Uterus (tissue), 4 donors: ENCODE data around the gene KLHL21. TPM values are rescaled to one million over a fixed set of nuclear protein-coding genes. Genes with fewer than 3 reads are reported as not detected.
A peak's percentile ranks its signal among the peaks of the same experiment; 100 is the strongest.

Experiments used
- DNase-seq, 2 donors: peaks; one replicate each; pipeline ENCODE4 v3.0.0-alpha.2; 2019 to 2020
- H3K27ac ChIP-seq, 2 donors: fragments of 200-600 bp; sonication (generic); 1 replicate in 1 of 2; 2 replicates in 1 of 2; pipeline ENCODE4 v1.5.1; 2016 to 2018
- H3K27me3 ChIP-seq, 2 donors: fragments of 200-600 bp; sonication (generic); one replicate each; pipeline ENCODE4 v1.5.1; 2018 to 2019; ENCODE audit warnings: control low read depth in 1 of 2
- H3K36me3 ChIP-seq, 2 donors: fragments of 200-600 bp; sonication (generic); one replicate each; pipeline ENCODE4 v1.5.1; 2019; ENCODE audit warnings: control low read depth in 1 of 2
- H3K4me1 ChIP-seq, 2 donors: fragments of 200-600 bp; sonication (generic); one replicate each; pipeline ENCODE4 v1.5.1; 2018 to 2019; ENCODE audit warnings: control low read depth in 1 of 2
- H3K4me3 ChIP-seq, 2 donors: fragments of 200-600 bp; sonication (generic); 1 replicate in 1 of 2; 2 replicates in 1 of 2; pipeline ENCODE4 v1.5.1; 2018 to 2019; ENCODE audit warnings: mild to moderate bottlenecking in 1 of 2
- H3K9me3 ChIP-seq, 2 donors: fragments of 200-600 bp; sonication (generic); one replicate each; pipeline ENCODE4 v1.5.1; 2019; ENCODE audit warnings: control low read depth in 1 of 2
- CTCF ChIP-seq, 4 experiments: fragments of 200-600 bp in 2 of 4; fragments of 450-650 bp in 2 of 4; sonication (generic) in 2 of 4; IDR thresholded peaks; one replicate each; pipeline ENCODE4 v1.5.1; 2016 to 2019; ENCODE audit warnings: antibody characterized with exemption in 4 of 4, mild to moderate bottlenecking in 2 of 4, moderate library complexity in 1 of 4
- POLR2A ChIP-seq, 2 donors: fragments of 450-650 bp; IDR thresholded peaks; one replicate each; pipeline ENCODE4 v1.6.1; 2016; ENCODE audit warnings: antibody characterized with exemption in 2 of 2, mild to moderate bottlenecking in 1 of 2, moderate library complexity in 1 of 2
- intact Hi-C: fragments of 100-400 bp; cut with DNase I; formaldehyde crosslinking; loops from one replicate; pipeline ENCODE4 v1.15.1; 2023; ENCODE audit warnings: low total_unique reads
- total RNA-seq, 4 donors: library from RNA; depleted of rRNA in 3 of 4; stranded (reverse); fragments of >200 nt in 3 of 4; gene quantifications; one replicate each; pipeline versions ENCODE4 v1.1.0 to v1.2.4, GENCODE V29; 2014 to 2023
- donor health status: DM: yes; HTN: yes; CAD: no.

KLHL21 gene
- total RNA-seq, 4 donors from 2014 or later = 17.4 to 31.1 (median 20.6) TPM

DNA sequence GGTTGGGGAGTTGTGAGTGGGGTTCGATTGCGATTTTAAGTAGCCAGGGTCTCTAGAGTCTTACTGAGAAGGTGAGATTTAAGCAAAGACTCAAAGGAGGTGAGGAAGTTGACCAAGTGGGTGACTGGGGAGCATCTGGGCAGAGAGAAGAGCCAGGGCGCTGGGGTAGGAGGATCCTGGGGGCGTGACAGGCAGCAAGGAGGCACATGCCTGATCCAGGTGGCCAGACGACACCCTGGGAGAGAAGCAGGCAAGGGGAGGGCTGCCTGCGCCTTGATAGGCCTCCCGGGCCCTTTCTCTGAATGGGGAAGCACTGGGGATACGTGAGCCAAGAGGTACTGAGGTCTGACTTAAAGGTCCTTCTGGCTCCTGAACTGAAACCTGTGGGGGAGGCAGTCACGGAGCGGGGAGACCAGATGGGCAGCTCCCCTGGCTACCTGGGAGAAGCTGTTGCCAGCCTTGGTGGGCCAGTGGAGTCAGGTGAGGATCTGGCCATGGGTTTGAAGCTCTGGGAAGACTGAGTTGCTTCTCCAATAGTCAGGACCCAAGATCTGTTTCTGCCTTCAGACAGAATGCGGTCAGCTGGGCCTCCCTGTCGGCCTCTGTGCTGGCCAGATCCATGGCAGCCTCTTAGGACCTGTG, 17.5 kb downstream of the KLHL21 start:
- peaks cover 0 to 9% of the 10 kb centered on the region in 2 donors for H3K4me1 ChIP-seq
- no peaks in the 10 kb centered on the region for H3K27me3 ChIP-seq
- no peaks in the 10 kb centered on the region for H3K9me3 ChIP-seq
- intact Hi-C loops = no loop called here
- no peak overlapping the region for H3K27ac ChIP-seq
- no peak for DNase-seq
- H3K36me3 ChIP-seq = no peaks in the 10 kb centered on the region
- no peak overlapping the region for H3K4me3 ChIP-seq
- no peak for TF ChIP-seq POLR2A (IDR thresholded peaks at IDR 0.05)

DNA sequence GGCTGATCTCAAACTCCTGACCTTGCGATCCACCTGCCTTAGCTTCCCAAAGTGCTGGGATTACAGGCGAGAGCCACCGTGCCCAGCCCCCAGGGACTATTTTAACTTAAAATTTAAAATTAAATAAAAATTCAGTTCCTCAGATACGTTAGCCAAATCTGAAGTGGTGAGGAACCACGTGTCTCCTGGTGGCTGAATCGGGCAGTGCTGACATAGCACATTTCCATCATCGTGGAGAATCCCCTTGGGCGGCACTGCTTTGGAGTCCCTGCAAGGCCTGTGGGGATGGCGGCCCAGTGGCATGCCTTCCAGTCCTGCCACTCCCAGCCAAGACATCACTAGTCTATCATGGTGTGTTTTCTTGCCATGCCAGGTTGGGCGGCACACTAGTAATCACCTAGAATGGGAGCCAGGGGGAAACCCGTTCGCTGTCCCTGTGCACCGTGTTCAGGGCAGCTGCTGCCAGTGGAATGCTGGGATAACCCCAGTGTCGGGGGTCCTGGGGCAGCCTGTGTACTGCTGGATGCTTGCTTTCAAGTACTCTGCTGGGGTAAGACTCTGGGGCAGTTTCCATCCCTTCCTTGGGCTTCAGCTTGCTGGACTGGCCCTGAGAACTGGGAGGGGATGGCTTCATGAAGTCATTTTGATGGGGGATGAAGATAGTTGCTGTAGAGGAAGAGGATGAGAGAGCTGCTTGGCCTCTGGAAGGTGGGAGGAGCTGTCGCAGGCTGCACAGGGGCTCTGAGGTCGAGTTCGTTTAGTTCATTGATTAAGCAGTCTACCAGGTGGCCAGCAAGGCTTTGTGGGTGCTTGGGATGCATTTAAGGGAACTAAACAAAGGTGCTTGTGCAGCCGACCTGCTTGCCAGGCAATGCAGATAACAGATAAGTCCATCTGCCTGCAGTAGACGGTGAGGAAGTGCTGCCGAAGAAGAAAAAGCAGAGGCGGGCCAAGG, 18.3 kb downstream of the KLHL21 start:
- no peak overlapping the region for H3K4me3 ChIP-seq
- no peak overlapping the region for H3K27ac ChIP-seq
- DNase-seq = no peak
- intact Hi-C loops = no loop called here
- peaks cover 0 to 9% of the 10 kb centered on the region in 2 donors for H3K4me1 ChIP-seq
- TF ChIP-seq CTCF (IDR thresholded peaks at IDR 0.05) = no peak
- no peak for TF ChIP-seq POLR2A (IDR thresholded peaks at IDR 0.05)
- H3K27me3 ChIP-seq = no peaks in the 10 kb centered on the region
- no peaks in the 10 kb centered on the region for H3K36me3 ChIP-seq
- no peaks in the 10 kb centered on the region for H3K9me3 ChIP-seq

DNA sequence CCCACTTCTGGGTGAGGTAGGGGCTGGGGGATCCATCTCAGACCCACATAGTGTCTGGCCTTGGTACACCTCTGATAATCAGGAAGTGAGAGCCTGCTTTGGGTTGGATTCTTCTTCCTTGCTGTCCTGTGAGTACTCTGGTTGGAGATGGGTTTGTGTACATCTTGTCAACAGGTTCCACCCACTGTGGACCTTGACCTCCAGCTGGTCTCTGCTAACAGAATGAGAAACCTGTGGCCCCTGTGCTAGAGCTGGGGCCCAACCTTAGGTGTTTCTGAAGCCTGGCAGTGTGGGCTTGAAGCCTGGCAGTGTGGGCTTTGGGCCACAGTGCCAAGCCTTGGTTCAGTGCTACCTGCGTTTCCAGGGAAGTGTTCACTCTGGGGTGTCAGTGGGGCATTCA, 20.3 kb downstream of the KLHL21 start:
- Histone ChIP-seq H3K36me3 (no peaks in the 10 kb centered on the region), H3K27me3 (no peaks in the 10 kb centered on the region), H3K27ac (no peak overlapping the region), H3K9me3 (no peaks in the 10 kb centered on the region), H3K4me1 (peaks cover 0 to 9% of the 10 kb centered on the region in 2 donors), H3K4me3 (no peak overlapping the region)
- TF ChIP-seq POLR2A (IDR thresholded peaks at IDR 0.05) = no peak
- no peak for TF ChIP-seq CTCF (IDR thresholded peaks at IDR 0.05)
- no peak for DNase-seq
- intact Hi-C loops = no loop called here

- Histone ChIP-seq H3K9me3 (no peaks in the 10 kb centered on the region), H3K27ac (no peak overlapping the region), H3K4me3 (no peak overlapping the region), H3K4me1 (peaks cover 0 to 9% of the 10 kb centered on the region in 2 donors), H3K36me3 (no peaks in the 10 kb centered on the region), H3K27me3 (no peaks in the 10 kb centered on the region)
- intact Hi-C loops = no loop called here
- no peak for TF ChIP-seq POLR2A (IDR thresholded peaks at IDR 0.05)
- TF ChIP-seq CTCF (IDR thresholded peaks at IDR 0.05) = no peak
- no peak for DNase-seq
These were observed 20.9 kb downstream of the KLHL21 start for GRCh38 chr1:6581561-6582305.

DNA sequence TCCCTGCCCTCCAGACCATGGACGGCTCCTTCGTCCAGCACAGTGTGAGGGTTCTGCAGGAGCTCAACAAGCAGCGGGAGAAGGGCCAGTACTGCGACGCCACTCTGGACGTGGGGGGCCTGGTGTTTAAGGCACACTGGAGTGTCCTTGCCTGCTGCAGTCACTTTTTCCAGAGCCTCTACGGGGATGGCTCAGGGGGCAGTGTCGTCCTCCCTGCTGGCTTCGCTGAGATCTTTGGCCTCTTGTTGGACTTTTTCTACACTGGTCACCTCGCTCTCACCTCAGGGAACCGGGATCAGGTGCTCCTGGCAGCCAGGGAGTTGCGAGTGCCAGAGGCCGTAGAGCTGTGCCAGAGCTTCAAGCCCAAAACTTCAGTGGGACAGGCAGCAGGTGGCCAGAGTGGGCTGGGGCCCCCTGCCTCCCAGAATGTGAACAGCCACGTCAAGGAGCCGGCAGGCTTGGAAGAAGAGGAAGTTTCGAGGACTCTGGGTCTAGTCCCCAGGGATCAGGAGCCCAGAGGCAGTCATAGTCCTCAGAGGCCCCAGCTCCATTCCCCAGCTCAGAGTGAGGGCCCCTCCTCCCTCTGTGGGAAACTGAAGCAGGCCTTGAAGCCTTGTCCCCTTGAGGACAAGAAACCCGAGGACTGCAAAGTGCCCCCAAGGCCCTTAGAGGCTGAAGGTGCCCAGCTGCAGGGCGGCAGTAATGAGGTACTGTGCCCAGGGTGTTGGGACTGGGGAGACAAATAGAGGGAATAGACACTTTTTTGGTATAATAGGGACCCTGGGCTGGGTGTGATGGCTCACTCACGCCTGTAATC, 21.9 kb downstream of the KLHL21 start:
- Histone ChIP-seq H3K27ac (peak overlapping the region; percentile 91 to 94), H3K9me3 (no peaks in the 10 kb centered on the region), H3K36me3 (no peaks in the 10 kb centered on the region), H3K27me3 (no peaks in the 10 kb centered on the region), H3K4me1 (peaks cover 0 to 9% of the 10 kb centered on the region in 2 donors), H3K4me3 (peak overlapping the region; percentile 69 to 85)
- TF ChIP-seq CTCF (IDR thresholded peaks at IDR 0.05) (no peak), POLR2A (IDR thresholded peaks at IDR 0.05) (no peak)
- no peak for DNase-seq
- intact Hi-C loops = no loop called here
